T-helper 2 cell treated with Interferon-gamma antibody and Interleukin-4, amounts not matched to agents 100 ng/mL and 5 ng/mL, for 36 hours (primary cell): ENCODE results near the gene GLIS1. TPM values are rescaled to one million over a fixed set of nuclear protein-coding genes. Genes with fewer than 3 reads are reported as not detected.
"Not testable (repeated sequence)": the region's sequence is repeated elsewhere in the genome, so short reads cannot be mapped to it uniquely, and the experiment has no call there.

Experiments used
- intact Hi-C: fragments of 100-400 bp; cut with micrococcal nuclease; formaldehyde crosslinking; loops from one replicate; pipeline ENCODE4 v1.15.1; 2023
- total RNA-seq: library from RNA; stranded (reverse); gene quantifications from 2 replicates; pipeline ENCODE4 v1.2.3, GENCODE V29; 2022

The GLIS1 gene
- total RNA-seq, 1 donor from 2014 or later: not detected

GRCh38 chr1:53562981-53563379, 176.0 kb downstream of the GLIS1 start:
- intact Hi-C loops: no loop called here

GRCh38 chr1:53562291-53562980, 176.5 kb downstream of the GLIS1 start:
- intact Hi-C loops: no loop called here

DNA sequence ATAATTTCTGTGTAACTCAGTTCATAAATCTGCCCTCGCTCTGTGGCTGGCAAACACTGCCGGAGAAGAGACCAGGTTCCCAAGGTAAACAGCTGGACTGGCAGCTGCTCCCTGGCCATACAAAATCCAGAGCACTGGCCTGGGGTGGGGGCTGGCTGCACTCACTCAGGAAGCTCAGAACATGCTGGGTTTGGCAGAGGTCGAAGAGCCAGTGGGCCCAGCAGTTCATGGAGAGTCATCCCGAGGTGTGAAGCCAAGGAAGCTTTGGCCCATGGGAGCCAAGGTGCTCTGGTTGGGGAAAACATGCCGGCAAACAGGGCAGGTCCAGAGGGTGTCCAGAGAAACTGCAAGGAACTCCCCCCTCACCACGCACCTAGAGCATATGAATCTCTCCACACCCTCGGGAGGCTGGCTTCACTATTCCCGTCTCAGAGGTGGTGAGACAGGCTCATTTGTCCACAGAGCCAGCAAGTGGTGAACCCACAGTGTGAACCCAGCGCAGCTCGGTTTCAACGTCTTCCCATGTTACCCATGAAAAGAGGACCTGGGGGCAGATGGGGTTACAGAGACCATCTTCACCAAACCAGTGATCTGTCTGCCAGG, 177.4 kb downstream of the GLIS1 start:
- intact Hi-C loops: no loop called here

DNA sequence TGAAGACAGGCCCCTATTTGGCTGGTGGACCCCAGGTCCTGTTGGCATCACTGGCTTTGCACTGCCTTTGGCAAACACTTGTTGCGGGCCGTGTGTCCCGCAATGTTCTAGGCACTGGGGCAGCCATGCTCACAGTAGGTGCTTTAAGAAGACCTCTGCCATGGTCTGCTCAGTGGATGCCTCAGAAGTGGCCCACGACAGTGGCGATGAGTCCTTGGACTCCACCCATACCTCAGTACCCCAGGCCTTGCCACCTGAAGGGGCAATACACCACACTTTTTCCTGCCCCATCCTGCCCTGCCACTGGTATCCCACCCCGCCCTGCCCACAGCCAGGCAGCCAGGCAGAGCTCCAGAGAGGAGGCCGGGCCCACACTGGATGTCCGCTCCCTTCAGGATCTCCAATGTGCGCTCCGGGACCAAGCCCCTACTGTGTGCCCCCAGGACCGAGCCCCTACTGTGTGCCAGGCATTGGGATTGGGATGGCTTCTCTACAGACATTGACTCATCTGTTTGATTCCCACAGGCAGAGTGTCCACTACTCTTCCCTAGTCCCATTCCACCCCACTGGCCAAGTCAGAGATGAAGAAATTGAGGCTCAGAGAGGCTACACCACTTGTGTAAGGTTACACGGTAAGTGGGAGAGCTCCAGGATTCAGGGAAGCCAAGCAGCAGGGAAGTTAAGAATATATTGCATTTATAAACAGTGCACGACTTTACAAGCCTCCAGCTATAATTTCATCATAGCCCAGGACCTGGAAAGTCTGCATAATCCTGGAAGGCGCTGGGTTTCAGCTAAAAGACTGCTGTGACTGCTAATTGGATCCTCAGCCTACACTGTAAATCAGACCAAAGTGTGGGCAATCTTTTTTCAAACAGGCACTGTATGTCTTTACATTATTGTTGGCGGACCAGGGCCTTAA, 178.1 kb downstream of the GLIS1 start:
- intact Hi-C loops: no loop called here

DNA sequence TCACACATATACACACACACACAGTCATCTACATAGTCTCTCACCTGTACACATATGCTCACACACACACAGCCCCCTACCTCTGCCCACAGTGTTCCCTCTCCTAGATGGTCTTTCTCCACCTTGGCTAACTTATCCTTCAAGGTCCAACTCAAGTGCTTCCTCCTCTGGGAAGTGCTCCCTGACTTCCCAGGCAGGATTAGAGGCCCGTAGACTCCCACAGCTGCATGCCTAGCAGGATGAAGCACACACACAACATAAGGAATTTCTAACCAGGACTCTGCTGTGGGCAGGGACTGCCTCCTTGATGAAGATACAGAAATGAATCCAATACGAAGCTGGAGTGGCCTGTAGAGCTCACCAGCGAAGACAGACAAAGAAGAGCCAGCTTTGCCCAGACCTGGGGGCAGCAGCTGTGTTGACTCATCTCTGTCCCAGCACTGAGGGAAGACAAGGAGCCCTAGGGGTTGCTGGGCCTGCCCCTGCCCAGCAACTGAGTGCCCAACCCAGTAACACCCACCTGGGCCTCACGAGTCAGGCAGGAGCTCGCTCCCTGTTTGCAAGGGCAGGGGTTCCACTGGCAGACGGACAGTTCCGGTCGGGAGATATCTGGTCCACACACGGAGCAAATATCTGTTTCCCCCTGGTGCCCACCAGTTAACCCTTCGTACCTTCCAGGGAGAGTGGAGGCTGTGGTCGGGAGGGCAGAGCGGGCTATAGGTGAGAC, 178.9 kb downstream of the GLIS1 start:
- intact Hi-C loops: no loop called here

- intact Hi-C loops: no loop called here
These were observed 179.6 kb downstream of the GLIS1 start for GRCh38 chr1:53559391-53559815.

- intact Hi-C loops: no loop called here
These were observed 180.1 kb downstream of the GLIS1 start for GRCh38 chr1:53558739-53559315.

- intact Hi-C loops: no loop called here
These were observed 180.9 kb downstream of the GLIS1 start for GRCh38 chr1:53557830-53558738.

- intact Hi-C loops: no loop called here
These were observed 181.6 kb downstream of the GLIS1 start for GRCh38 chr1:53557369-53557768.

DNA sequence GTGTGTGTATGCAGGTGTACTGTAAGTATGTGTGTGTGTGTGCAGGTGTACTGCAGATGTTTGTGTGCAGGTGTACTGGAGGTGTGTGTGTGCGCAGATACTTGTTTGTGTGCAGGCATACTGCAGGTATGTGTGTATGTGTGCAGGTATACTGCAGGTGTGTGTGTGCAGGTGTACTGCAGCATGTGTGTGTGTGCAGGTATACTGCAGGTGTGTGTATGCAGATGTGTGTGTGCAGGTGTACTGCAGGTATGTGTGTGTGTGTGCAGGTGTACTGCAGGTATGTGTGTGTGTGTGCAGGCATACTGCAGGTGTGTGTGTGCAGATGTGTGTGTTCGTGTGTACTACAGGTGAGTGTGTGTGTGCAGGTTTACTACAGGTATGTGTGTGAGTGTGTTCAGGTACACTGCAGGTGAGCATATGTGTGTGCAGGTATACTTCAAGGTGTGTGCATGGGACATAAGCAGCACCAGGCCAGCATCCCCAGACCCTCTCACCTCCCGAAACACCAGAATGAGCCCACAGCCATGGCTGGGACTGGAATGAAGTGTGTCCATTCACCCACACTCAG, 182.2 kb downstream of the GLIS1 start:
- intact Hi-C loops: no loop called here

DNA sequence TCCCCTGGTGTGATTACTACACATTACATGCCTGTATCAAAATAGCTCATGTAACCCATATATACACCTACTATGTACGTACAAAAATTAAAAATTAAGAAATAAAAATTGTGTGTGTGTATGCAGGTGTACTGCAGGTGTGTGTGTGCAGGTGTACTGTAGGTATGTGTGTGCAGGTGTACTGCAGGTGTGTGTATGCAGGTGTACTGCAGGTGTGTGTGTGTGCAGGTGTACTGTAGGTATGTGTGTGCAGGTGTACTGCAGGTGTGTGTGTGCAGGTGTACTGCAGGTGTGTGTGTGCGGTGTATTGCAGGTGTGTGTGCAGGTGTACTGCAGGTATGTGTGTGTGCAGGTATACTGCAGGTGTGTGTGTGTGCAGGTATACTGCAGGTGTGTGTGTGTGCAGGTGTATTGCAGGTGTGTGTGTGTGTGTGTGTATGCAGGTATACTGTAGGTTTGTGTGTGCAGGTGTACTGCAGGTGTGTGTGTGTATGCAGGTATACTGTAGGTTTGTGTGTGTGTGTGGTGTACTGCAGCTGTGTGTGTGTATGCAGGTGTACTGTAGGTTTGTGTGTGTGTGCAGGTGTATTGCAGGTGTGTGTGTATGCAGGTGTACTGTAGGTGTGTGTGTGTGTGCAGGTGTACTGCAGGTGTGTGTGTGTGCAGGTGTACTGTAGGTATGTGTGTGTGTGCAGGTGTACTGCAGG, 183.2 kb downstream of the GLIS1 start:
- intact Hi-C loops: not testable (repeated sequence)

DNA sequence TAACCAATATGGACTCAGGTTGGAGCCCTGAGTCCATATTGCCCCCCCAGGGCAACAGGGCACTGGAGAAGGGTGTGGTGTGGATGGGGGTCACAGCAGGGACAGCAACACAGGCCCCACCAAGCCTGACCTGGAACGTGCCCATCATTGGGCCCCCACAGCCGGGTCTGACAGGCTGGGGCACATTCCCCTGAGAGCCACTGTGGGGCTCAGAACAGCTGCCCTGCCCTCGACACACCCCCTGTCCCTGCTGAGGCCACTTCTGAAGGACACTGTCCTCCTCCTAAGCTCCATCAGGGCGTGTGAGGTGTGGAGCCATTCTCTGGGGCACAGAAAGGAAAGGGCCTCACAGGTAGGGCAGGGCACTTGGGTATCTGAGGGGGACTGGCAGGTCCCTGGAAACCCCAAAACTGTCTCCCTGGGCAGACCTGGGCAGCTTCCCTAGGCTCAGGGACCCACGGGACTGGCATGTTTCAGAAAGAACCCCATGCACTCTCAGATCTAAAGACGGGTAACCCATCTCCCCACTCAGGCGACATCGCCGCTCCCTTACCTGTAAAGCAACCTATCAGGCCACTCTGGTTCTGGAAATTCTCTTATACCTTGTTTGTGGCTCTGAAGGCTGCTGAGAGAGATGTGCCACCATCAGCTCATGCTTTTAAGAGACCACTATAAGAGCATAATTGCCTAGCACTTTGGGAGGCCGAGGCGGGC, 184.2 kb downstream of the GLIS1 start:
- intact Hi-C loops: no loop called here

GRCh38 chr1:53553734-53554509, 185.0 kb downstream of the GLIS1 start:
- intact Hi-C loops: no loop called here

DNA sequence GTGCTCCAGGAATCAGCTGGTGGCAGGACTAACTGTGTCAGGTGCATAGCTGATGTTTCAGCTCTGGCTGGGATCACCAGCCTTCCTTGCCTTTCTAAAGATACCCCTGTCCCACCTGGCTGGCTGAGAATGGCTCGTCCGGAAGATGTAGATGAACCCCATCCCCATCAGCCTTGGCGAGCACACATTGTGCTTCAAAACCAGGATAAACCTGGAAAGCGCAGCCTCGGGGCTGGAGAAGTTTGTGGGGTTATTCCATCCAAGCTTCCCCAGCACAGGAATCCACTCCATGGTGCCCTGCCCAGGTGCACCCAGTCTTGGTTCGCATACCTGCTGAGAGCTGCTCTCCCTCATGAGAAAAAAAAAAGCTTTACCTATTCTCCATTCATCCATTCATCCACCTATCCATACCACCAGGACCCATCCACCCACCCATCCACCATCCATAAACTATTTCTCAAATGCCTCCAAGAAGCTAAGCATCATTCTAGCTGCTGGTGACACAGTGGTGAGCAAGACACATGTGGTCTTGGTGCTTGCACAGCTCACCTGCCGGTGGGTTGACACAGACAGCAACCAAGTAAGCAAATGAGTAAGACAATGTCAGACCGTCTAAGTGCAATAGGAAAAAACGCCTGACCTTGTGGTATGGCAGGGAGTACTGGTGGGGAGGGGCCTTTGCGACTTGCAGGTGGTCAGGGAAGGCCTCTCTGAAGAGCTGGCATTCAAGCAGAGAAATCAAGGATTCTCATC, 185.8 kb downstream of the GLIS1 start:
- intact Hi-C loops: no loop called here

DNA sequence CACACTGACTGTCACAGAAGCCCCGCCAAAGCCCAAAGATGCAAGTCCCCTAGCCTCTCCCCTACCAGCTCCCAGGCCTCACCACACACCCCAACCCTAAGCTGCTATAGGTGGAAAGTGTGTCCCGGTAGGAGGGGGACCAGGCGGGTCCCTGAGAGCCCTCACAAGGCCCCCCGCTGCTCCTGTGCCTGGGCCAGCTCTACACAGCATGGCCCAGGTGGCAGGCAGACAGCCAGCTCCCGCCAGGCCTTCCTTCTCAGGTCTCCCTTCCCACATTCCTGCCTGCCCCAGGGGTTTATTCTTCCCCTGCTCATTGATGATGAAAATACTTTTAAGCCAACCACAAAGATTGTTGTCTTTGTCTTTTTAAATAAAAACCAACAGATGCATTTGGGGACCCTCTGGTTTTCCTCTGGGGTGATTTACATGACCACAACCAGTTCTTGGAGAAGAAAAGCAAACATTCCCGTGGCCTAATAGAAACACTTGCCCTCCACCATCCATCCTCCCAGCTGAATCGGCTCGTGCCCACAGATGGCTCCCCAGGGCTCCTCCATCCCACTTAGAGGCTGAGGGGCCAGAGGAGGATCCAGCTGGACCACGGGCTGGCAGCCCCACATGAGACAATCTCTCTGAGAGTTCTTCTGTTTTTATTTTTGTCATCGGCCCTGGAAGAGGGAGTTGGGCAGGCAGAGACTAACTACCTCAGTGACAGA, 186.7 kb downstream of the GLIS1 start:
- intact Hi-C loops: no loop called here

- intact Hi-C loops: no loop called here
These were observed 187.5 kb downstream of the GLIS1 start for GRCh38 chr1:53551428-53551995.
